Measurements from ENCODE around the gene MRGPRG.

DNA sequence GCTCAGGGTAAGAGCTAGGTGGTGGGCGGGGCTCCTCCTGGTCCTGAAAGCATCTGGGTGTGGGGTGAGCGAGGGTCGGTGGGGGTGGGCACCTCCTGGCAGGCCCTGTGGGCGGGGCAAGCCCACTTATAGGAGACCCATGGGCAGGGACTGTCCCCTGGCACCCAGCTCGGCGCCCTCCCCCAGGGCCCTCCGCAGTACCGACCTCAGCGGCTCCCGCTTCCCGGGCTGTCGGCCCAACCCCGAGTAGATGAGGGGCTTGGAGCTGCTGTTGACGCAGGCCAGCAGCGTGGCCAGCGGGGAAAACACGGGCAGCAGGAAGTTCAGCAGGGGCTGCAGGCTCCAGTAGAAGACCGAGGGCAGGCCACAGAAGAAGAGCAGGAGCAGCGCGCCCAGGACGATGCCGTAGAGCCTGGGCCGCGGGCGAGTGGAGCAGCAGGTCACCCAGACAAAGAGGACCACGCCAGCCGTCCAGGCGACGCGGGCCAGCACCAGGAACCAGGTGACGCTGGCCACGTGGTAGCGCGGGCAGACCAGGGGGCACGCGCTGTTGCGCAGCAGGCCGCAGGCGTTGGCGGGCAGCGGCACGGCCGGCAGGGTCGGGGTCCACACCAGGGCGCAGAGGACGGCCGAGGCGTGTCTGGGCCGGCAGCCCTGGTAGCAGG lies 663 bp downstream of the MRGPRG start:
- TF ChIP-seq TAF1 (IDR thresholded peaks at IDR 0.05; ENCODE audit: borderline replicate concordance, low read depth, low read length) (no peak), POLR2A (IDR thresholded peaks at IDR 0.05; ENCODE audit: low read depth, low read length) (no peak), POLR2AphosphoS5 (IDR thresholded peaks at IDR 0.05; ENCODE audit: low read depth, low read length) (no peak)
